Measurements from ENCODE around the gene TAGLN.

GRCh38 chr11:117170210-117170609 lies 29.0 kb upstream of the TAGLN start:
- TF ChIP-seq CTCF (IDR thresholded peaks at IDR 0.05) (no peak), POLR2A (IDR thresholded peaks at IDR 0.05) (no peak)
